Measurements from ENCODE around the gene ENGASE. TPM values are rescaled to one million over a fixed set of nuclear protein-coding genes. Genes with fewer than 3 reads are reported as not detected.

ENGASE gene
- total RNA-seq, 4 donors from 2014 or later, result 8.3 to 46.5 (median 16.2) TPM

DNA sequence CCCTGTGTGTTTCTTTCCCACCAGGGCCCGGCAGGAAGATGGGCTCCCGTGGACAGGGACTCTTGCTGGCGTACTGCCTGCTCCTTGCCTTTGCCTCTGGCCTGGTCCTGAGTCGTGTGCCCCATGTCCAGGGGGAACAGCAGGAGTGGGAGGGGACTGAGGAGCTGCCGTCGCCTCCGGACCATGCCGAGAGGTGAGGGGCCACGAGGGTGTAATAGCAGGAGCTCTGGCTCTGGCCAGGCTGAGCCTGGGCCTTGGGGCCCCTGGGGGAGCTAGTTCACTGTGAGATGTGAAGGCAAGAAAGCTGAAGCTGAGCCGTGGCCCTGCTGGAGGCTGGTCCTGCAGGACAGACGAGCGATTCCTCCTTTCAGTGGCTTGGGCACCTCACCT, 30.7 kb upstream of the ENGASE start:
- no peaks in the 10 kb centered on the region for H3K27me3 ChIP-seq
- H3K4me3 ChIP-seq, result no peak overlapping the region
- no CpG with 5 or more reads among the region's 12 CpGs for WGBS, 2 donors (ENCODE audit: low coverage in 1 of 2)
- ATAC-seq, result no peak
- H3K36me3 ChIP-seq, result peaks cover 0 to 37% of the 10 kb centered on the region in 2 donors
- TF ChIP-seq EP300 (IDR thresholded peaks at IDR 0.05) (no peak), POLR2A (IDR thresholded peaks at IDR 0.05) (no peak), POLR2AphosphoS5 (IDR thresholded peaks at IDR 0.05) (no peak)
- TF ChIP-seq, protein P1, sequence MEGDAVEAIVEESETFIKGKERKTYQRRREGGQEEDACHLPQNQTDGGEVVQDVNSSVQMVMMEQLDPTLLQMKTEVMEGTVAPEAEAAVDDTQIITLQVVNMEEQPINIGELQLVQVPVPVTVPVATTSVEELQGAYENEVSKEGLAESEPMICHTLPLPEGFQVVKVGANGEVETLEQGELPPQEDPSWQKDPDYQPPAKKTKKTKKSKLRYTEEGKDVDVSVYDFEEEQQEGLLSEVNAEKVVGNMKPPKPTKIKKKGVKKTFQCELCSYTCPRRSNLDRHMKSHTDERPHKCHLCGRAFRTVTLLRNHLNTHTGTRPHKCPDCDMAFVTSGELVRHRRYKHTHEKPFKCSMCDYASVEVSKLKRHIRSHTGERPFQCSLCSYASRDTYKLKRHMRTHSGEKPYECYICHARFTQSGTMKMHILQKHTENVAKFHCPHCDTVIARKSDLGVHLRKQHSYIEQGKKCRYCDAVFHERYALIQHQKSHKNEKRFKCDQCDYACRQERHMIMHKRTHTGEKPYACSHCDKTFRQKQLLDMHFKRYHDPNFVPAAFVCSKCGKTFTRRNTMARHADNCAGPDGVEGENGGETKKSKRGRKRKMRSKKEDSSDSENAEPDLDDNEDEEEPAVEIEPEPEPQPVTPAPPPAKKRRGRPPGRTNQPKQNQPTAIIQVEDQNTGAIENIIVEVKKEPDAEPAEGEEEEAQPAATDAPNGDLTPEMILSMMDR (IDR thresholded peaks at IDR 0.05), result no peak
- peaks cover 0 to 48% (median 3%) of the 10 kb centered on the region in 3 donors for H3K4me1 ChIP-seq
- no peak overlapping the region for H3K27ac ChIP-seq
- H3K9me3 ChIP-seq, result no peaks in the 10 kb centered on the region

DNA sequence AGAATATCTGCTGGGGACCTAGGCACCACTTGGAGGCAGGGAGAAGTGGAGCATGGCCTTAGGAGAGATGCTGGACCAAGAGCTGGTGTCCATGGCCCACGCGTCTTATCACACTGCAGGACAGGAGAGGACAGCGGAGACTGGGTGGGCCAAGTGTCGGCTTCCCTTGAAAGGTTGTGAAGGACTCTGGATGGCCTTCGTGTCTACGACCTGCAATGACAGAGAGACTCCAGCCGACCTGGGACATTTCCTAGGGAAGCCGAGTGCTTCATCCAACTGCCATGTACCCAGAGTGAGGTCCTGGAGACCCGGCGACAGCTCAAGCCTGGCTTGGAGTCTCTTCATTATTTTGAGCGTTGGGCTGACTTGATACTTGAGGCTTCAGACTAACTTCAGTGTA, 30.2 kb upstream of the ENGASE start:
- H3K36me3 ChIP-seq, result peaks cover 0 to 42% of the 10 kb centered on the region in 2 donors
- peaks cover 0 to 45% (median 3%) of the 10 kb centered on the region in 3 donors for H3K4me1 ChIP-seq
- no CpG with 5 or more reads among the region's 11 CpGs for WGBS, 2 donors (ENCODE audit: low coverage in 1 of 2)
- TF ChIP-seq POLR2A (IDR thresholded peaks at IDR 0.05) (no peak), EP300 (IDR thresholded peaks at IDR 0.05) (no peak), POLR2AphosphoS5 (IDR thresholded peaks at IDR 0.05) (no peak)
- TF ChIP-seq, protein P1 (IDR thresholded peaks at IDR 0.05), result no peak
- no peaks in the 10 kb centered on the region for H3K9me3 ChIP-seq
- no peak overlapping the region for H3K27ac ChIP-seq
- ATAC-seq, result no peak
- no peaks in the 10 kb centered on the region for H3K27me3 ChIP-seq
- H3K4me3 ChIP-seq, result no peak overlapping the region

DNA sequence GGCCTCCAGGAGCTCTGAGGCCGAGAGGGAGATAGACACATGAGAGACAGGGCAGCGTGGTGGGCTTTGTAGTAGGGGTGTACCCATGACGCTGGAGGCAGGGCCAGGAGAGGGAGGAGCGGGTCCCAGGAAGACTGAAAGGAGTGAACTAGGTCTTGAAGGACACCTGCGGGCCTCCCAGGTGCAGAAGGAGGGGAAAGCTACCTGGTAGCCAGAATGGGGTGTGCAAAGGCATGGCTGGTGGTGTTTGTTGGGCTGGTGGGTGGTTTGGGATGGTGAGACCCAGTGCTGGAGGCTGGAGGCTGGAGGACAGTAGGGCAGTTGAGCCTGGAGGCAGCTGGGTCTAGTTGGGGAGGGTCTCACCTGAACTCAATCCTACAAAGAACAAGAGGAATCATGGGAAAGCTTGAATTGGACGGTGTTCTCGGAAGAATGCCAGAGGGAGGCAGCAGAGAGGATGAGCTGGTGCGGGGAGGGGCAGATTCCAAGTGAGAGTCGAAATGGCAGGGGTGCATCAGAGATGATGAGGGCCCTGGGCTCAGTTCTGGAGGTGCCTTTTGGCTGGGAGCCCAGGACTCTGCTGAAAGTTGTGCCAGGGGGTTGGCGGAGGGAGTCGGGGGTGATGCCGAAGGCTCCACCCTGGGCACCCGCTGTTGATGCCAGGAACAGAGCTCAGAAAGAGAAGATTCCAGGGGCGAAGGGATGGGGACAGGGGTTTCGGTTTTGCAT, 29.5 kb upstream of the ENGASE start:
- H3K36me3 ChIP-seq, result peaks cover 0 to 49% of the 10 kb centered on the region in 2 donors
- H3K27me3 ChIP-seq, result no peaks in the 10 kb centered on the region
- H3K4me3 ChIP-seq, result no peak overlapping the region
- H3K4me1 ChIP-seq, result peaks cover 0 to 45% (median 3%) of the 10 kb centered on the region in 3 donors
- TF ChIP-seq POLR2AphosphoS5 (IDR thresholded peaks at IDR 0.05) (no peak), POLR2A (IDR thresholded peaks at IDR 0.05) (no peak), EP300 (IDR thresholded peaks at IDR 0.05) (no peak)
- TF ChIP-seq, protein P1 (IDR thresholded peaks at IDR 0.05), result no peak
- ATAC-seq, result no peak
- H3K27ac ChIP-seq, result no peak overlapping the region
- H3K9me3 ChIP-seq, result no peaks in the 10 kb centered on the region
- whole genome bisulfite sequencing, 2 donors (ENCODE audit: low coverage in 1 of 2), result 68 to 72% methylated on average over 7 to 8 of the region's 15 CpGs

DNA sequence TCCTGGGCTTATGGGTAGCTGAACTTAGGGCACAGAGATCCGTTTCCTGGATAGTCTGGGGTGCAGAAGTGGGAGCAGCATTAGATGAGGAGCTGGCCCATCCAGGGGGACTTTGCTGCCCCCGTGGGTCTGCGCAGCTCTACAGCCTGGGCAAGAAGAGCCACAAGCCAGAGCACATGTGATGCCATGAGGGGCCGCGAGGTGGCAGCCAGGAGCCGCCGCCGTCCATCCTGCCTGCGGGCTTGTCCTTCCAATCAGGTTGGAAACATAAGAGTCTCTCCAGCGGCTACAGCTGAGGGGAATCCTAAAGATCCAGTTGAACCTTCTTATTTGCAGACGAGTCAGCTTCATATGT, 28.8 kb upstream of the ENGASE start:
- Histone ChIP-seq H3K27ac (peak overlapping the region in 2 of 4 donors; percentile 53 to 63), H3K36me3 (peaks cover 0 to 56% of the 10 kb centered on the region in 2 donors), H3K4me1 (peaks cover 0 to 45% (median 3%) of the 10 kb centered on the region in 3 donors), H3K9me3 (no peaks in the 10 kb centered on the region), H3K4me3 (no peak overlapping the region), H3K27me3 (no peaks in the 10 kb centered on the region)
- WGBS, 2 donors (ENCODE audit: low coverage in 1 of 2), result 2 to 4% methylated on average over 5 to 8 of the region's 11 CpGs
- TF ChIP-seq POLR2AphosphoS5 (IDR thresholded peaks at IDR 0.05), result no peak
- TF ChIP-seq, protein P1 (IDR thresholded peaks at IDR 0.05), result peak; percentile 85 to 98 (median 91)
- peak; percentile 78 for ATAC-seq
